Stimulated activated CD4-positive, alpha-beta T cell treated with anti-CD3 and anti-CD28 coated beads, TNF-alpha, amount 100 ng/mL, for 1 hour (primary cell): ENCODE results near the gene OIT3.

Experiments used
- DNase-seq, 3 donors: peaks; one replicate each; pipeline ENCODE4 v3.0.0-alpha.2; 2020; ENCODE audit warnings: low read depth in 3 of 3, low spot score in 1 of 3

OIT3 gene

DNA sequence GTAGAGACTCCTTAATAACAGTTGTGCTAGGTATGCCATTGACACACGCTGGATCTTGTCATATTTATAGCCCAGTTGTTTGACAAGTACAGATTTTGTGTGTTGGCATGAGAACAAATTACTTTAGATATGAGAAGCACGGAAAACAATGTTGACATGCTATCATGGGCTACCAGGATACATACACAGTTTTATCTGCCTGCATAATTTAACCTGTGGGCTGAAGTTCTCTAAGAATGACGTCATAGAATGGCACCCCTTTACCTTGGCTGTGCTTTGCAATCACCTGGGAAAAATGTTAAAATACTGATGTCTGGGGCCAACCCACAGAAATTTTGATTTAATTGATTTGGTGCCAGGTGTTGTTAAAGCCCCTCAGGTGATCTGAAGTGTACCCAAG, 58.2 kb downstream of the OIT3 start:
- DNase-seq: no peak

DNA sequence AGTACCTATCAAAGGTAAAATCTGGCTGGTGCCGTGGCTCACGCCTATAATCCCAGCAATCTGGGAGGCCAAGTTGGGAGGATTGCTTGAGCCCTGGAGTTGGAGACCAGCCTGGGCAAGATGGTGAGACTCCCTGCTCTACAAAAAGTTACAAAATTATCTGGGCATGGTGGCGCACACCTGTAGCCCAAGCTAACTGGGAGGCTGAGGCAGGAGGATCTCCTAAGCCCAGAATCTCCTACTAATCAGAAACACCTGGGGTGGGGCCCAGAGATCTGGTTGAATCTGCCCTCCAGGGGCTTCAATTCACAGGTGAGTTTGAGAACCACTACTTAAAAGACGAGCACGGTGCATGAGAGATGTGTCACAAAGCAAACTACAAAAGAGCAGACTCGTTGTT, 58.6 kb downstream of the OIT3 start:
- no peak for DNase-seq

DNA sequence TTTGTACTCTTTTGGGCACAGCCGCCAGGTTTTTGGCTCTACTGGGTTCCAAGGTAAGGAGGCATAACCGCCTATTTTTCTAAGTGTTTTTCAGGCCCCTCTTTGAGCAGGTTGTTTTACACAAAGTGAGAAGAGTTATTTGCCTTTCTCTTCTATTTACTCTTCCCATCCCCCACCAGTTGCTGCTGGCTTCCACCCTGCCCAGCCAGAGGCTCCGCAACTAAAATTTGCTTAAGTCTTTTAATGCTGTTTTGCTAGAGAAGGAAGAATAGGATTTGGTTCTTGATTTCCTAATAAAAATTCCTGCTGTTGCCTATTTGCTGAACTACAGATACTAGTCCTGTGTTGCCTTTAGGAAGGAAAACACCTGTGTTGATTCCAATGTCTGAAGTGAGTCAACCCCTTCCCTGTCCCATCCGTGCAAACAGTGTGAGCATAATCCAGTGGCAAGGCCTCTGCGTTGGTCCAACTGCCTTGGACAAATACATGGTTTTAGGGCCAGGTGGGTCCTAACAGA, 59.2 kb downstream of the OIT3 start:
- no peak for DNase-seq

DNA sequence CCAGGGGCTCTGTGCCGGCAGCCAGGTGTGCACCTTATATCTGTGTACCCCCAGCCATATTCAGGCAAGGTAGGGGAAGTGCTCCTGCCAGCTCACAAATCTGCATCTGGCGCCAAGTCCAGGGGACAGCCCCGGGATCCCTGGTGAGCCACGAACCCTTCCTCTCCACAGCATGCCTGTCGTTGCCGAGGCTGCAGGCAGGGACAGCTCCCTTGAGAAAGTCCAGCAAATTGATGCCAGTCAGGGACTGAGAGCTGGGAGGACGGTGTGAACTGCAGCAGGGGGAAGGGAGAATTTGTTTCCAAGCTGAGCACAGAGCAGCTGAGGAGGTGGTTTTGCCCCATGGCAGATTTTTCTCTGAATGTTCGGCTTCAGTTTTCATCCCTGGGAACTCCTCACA, 60.1 kb downstream of the OIT3 start:
- no peak for DNase-seq

DNA sequence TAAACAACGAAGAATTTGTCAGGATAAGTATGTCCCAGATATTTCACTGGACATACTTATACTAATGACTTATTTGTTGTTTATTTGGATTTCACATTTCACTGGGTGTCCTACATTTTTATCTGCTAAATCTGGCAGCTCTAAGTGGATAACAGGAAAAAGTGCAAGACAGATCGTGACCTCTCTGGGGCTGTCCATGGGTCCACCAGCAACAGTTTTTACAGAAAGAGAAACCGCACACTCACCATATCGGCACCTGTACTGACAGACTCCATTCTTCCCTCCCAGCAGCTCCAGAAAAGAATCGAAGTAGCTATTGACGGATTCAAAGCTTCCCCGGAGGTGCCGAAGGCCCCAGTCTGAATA, 60.7 kb downstream of the OIT3 start:
- no peak for DNase-seq

DNA sequence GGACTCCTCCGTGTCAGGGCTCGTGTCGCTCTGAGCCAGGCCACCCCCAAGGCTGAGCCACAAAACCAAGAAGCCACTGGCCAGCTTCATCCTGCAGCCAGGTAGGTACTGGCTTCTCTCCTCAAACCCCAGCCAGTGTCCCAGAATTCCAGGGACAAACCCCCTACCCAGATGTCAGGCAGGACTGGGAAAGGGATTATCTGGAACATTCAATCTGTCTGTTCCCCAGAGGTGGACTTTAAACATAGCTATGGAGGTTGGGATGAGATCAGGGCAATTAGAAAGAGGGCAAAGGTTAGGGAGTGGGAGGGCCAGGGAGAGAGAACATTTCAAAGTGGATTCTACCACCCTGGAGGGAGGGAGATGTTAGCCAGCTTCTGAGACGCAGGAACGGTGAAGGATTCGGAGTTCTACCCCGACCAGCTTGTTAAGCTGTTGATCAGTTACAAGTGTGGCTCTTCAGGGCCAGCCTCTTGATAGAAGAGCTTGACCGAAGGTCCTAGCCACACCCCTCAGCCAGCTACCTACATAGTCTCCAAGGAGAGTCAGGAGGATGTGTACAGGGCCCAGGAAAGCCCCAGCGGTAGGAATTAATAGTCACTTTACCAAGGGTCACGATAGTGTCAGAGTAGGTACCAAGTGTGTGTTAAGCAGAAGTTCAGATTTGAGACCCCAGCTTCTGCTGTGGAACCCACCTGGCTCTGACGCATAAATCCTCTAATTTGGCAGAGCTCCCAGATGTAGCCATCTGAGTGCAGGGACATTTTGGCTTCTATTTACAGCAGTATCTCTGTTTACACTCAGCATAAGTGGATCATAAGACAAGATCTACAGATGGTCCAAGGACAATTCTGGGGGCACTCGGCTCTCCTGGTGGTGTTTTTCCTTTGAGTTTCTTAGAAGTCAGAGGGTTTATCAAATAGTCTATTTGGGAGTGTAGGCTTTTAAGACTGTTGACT, 61.3 kb downstream of the OIT3 start, which contains the start of gene PLA2G12B:
TSS of gene PLA2G12B (minus strand) at position 211 of the 959 bp plus-strand sequence. CDS start at position 90, 121 bp downstream.
- DNase-seq: no peak

DNA sequence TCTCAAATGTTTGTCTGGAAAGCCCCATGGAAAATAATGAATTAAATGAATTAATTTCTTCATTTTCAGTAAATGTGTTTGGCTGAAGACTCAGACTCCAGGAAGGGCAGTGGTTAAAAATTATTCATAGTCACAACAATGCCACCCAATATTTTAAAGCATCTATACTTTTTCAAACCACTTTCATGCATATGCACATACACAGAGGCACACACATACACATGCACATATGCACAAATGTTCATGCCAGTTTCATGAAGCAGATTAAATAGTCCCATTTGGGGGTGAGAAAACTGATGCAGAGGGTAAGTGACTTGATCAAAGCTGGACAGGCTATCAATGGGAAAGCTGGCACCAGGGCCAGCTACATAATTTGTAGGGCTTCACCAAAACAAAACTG, 62.5 kb downstream of the OIT3 start:
- no peak for DNase-seq

DNA sequence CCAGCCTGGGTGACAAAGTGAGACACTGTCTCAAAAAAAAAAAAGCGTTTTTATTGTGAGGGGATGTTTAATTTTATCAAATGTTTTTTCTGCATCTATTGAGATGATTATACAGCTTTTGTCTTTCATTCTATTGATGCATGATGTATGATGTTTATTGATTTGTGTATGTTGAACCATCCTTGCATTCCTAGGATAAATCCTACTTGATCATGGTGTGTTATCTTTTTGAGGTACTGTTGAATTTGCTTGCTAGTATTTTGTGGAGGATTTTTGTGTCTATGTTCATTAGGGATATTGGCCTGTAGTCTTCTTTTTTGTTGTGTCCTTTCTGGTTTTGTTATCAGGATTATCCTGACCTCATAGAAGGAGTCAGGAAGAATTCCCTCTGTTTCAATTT, 83.3 kb downstream of the OIT3 start:
- DNase-seq: no peak

DNA sequence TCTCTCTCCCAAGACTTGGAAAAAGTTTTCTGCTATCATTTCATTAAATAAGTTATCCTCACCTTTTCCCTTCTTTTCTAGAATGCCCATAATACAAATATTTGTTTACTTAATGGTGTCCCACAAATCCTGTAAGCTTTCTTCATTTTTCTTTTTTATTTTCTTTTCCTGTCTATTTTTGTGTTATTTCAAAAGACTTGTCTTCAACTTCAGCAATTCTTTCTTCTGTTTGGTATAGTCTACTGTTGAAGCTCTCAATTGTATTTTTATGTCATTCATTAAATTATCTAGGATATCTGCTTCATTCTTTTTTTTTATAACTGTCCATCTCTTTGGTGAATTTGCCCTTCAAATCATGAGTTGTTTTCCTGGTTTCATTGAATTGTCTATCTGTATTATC, 86.2 kb downstream of the OIT3 start:
- DNase-seq: no peak

DNA sequence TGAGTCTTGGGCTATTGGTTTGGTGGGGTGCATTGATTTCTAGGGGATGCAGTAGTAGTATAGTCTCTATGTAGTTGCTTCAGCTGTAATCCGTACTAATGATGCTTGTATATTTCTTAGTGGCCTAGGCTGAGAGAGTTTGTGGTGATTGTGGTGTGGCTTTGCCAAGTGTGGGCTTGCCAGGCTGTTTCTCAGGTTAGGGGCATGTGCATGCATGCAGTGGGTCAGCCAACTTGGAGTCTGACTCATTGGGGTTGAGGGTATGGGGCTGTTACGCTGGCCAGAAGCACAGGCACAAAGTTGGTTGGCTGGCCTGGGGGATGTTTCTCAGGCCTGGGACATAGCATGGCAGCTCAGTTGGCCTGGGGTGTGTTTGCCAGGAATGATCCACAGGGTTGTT, 86.8 kb downstream of the OIT3 start:
- DNase-seq: no peak

DNA sequence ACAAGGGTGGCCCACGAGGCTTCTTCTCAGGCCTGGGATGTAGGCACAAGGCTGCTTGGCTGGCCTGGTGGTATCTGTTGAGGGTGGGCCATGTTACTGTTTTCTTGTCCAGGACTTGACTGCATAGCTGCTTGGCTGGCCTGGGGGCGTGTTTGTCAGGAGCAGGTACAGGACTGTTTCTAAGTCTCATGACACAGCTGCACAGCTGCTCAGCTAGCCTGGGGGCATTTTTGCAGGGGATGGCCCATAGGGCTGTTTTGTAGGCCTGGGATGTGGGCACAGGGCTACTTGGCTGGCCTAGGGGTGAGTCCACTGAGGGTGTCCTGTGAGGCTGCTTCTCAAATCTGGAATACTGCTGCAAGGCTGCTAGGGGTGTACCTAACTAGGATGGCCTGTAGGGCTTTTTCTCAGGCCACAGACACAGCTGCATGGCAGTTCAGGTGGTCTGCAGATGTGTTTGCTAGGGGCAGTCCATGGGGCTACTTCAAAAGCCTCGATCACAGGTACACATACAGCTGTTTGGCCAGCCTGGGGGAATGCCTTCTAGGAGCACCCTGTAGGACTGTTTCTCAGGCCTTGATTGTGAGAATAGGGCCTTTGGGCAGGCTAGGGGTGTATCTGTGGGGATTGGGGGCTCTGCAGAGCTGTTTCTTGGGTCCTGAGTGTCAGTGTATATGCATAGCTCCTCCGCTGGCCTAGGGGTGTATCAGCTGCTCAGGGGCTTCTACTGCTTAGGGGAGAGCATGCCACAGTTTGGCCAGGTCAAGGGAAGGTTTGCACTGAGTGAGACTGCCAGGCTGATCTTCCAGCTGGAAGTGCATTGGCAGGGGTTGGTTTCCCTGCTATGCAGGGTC, 87.7 kb downstream of the OIT3 start:
- DNase-seq: no peak

DNA sequence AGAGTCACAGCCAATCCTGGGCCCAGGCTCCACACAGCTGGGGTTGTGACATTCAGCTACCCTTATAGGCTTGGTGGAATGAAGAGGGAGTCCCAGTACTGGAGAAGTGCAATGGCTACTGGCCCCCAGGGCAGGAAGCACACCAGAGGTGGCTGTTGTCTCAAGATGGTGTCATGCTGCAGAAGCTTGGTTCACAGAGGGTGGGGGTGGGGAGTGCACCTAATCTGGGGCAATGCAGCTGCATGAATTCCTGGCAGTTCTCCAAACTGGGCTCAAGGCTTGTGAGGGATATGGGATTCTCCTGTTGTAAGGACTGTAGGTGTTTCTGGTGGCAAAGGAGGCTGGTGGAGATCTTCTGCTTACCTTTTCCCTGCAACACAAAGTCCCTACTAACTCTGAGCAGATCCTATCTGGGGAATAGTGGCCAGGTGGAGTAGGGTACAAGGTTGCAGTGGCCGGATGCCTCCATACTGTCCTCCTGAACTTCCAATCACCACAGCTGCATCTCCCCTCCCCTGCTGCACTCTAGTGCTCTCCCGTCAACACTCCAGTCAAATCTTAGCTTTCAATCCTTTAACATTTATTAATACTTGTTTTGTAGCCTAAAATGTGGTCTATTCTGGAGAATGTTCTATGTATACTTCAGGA, 88.5 kb downstream of the OIT3 start:
- DNase-seq: no peak
